Heart left ventricle (tissue), 13 donors: Measurements from ENCODE around the gene CTSK.

Experiments used
- POLR2A ChIP-seq, 2 donors: fragments of 450-650 bp; IDR thresholded peaks; one replicate each; pipeline ENCODE4 v1.6.1; 2017; ENCODE audit warnings: antibody characterized with exemption in 2 of 2, mild to moderate bottlenecking in 2 of 2, moderate library complexity in 2 of 2
- TF ChIP-seq, protein P1 (sequence below), 12 donors: fragments of 200-600 bp; sonication (generic) in 4 of 12; IDR thresholded peaks; one replicate each; pipeline versions ENCODE4 v1.5.0 to v1.8.0; 2018 to 2022; ENCODE audit warnings: antibody characterized with exemption in 12 of 12, mild to moderate bottlenecking in 5 of 12
- donor health status: ischemic (EF 13 %, LVEDD 7.1; RV severe dilation, severe dysfunction).
- donor health status: DM: no; HTN: yes; CAD: no.
- donor health status: DM: no; HTN: no; CAD: no.
- donor health status: ischemic (EF 25% LVEDD 6.9; RV normal size, moderate dysfunction).
- donor health status: ischemic (EF 25% LVEDD 5.7; RV mildly dilated, moderate dysfunction).
- donor health status: ischemic (EF 35%, LVEDD 5.7; RV mildly dilated, moderate dysfunction).
- donor health status: nonischemic (EF 11% LVEDD 7.7; RV severe dilation, severe dysfunction).
- donor health status: DM: yes; HTN: yes; CAD: no.
- donor health status: PGD.
- donor health status: ischemic (EF 29% LVEDD 5.4; RV normal size, mild dysfunction).
- donor health status: nonischemic (EF 23%, LVEDD 6.1; RV moderate dilation, normal function).

DNA sequence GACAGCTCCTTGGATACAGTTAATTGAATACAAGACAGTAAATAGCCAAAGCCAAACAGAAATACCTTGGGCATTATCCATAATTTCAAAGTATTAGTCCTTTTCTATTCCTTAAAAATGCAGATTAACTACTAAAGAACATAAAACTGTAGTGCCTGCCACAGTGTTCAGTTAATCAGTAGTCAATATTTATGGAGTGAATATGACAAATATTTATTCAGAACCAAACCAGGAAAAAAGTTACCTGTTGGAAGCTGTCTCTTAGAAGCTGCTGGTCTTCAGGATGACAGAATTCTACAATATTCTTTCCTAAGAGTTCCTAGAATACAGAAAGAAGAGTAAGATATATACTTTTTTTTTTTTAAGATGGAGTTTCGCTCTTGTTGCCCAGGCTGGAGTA is 18.2 kb upstream of the CTSK start:
- TF ChIP-seq, protein P1, sequence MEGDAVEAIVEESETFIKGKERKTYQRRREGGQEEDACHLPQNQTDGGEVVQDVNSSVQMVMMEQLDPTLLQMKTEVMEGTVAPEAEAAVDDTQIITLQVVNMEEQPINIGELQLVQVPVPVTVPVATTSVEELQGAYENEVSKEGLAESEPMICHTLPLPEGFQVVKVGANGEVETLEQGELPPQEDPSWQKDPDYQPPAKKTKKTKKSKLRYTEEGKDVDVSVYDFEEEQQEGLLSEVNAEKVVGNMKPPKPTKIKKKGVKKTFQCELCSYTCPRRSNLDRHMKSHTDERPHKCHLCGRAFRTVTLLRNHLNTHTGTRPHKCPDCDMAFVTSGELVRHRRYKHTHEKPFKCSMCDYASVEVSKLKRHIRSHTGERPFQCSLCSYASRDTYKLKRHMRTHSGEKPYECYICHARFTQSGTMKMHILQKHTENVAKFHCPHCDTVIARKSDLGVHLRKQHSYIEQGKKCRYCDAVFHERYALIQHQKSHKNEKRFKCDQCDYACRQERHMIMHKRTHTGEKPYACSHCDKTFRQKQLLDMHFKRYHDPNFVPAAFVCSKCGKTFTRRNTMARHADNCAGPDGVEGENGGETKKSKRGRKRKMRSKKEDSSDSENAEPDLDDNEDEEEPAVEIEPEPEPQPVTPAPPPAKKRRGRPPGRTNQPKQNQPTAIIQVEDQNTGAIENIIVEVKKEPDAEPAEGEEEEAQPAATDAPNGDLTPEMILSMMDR (IDR thresholded peaks at IDR 0.05), result no peak
- no peak for TF ChIP-seq POLR2A (IDR thresholded peaks at IDR 0.05)
